HG02885 (cell line): ENCODE measurements around the gene ATP11A.

ENCODE experiments used
- ATAC-seq: cut with Tn5 transposase; IDR thresholded peaks from one replicate; pipeline ENCODE4 v1.9.1; 2021; ENCODE audit warnings: mild to moderate bottlenecking; ENCODE audit not compliant: unreplicated experiment, poor library complexity

The ATP11A gene

DNA sequence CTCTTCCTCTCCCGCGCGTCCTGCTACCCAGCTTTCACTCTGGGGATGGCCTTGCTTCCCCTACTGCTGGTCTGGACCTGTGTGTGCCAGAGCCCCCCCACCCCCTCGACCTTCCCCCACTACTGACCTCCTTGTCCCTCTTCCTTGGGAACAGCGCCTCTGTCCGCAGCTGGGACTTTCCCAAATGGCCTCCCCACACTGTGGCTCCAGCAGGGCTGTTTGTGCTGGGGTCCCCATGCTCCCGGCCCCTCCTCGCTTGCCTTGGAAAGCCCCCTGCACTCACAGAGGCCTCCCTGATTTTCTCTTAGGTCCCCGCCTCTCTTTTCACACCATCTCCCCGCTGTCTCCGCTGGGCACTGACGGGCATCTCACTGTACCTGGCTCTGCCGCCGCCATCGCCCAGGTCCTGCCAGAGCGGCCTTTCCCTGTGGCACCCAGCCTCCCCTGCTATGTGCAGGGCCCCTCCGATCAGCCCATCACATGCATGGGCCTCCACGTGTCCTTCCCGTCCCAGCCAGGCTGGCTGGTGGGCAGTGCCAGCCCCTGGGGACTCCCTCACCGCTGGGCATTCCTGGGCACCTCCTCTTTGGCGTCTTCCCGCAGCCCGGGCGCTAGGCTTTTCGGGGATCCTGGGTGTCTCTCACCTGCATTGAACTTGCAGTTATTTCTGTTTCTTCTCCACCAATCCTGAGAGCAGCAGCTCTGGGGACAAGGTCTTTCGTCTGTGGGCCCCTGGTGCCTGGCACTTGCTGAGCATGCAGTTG, 118.7 kb downstream of the ATP11A start:
- no peak for ATAC-seq

DNA sequence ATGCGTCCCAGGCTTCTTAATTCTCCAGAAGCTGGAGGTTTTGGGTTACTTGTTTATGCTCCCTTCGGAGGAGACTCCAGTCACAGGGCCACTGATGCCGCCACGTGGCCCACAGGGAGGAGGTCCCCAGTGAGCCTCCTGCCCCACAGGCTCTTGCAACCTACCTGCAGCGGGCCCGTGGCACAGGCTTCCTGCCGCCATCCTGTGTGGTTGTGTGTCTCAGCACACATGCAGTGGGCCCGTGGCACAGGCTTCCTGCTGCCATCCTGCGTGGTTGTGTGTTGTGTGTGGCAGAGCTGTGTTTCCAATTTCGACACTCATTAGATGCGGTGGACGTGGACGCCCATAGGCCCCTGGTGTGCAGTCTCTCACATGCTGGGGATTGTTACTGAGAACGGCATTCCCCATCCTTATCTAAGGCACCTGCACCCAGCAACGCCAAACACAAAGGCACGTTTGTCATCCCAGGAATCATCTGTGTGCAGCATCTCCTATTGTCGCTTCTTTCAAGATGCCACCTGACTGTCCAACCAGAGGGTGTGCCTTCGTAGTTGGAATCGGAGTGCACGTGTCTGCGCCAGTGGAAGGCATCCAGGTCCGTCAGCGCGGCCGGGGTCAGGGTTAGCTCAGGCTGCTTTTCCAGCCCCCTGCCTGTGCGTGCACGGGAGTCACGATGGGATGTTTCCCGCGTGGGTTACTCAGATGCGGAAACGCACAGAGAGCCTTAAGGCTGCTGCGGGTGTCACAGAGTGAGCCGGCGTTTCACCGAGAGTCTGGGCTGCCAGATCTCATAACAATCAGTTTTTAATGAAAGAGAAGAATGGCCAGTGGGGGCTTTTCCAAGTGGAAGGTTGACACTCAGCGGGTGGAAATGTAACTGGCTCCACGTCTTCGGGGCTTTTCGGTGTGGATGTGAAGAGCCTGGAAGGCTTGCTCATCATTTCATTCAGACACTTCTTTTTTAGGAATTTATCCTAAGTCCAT, 119.8 kb downstream of the ATP11A start:
- no peak for ATAC-seq

DNA sequence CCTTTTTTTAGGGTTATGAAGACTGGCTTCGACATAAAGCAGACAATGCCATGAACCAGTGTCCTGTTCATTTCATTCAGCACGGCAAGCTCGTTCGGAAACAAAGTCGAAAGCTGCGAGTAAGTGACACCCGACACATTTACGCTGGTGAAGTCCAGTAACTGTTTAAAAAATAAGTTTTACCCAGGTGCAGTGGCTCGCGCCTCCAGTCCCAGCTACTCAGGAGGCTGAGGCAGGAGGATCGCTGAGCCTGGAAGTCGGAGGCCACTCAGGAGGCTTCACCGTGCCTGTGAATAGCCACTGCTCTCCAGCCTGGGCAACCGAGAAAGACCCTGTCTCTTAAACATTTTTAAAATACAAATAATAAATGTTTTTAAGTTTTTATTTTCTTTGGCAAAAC, 120.8 kb downstream of the ATP11A start:
- ATAC-seq, result no peak

DNA sequence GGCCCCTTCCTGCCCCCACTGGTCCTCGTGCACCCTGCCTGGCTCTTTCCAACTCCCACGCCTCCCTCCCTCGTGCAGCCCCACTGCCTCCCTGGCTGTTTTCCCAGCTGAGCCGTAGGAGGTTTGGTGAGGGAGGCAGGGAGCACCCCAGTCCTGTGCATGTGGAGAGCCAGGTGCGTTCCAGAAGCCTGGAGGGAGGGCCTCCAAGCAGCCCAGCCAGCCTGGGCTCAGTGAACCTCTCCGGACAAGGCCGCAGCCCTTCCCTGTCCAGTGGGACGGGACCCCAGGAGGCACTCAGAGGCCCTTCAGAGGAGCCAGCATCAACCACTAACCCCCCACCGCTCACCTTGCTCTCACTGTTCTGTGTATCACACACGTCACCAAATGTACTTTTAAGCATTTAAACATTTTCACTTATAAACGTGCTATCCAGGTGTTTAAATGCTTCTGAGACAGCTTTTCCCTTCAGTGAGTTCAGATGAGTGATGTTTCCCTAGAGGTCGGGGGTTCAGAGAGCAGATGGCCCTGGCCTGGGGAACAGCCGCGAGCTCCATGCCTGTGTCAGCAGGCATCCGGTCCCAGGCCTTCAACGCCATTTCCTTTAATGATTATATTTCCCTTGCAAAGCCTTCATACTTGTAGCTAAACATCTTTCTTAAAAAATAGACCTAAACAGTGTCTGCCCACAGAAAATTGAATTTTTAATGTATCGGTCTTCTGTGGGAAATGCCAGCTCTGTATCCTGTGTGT, 122.6 kb downstream of the ATP11A start:
- ATAC-seq, result no peak

DNA sequence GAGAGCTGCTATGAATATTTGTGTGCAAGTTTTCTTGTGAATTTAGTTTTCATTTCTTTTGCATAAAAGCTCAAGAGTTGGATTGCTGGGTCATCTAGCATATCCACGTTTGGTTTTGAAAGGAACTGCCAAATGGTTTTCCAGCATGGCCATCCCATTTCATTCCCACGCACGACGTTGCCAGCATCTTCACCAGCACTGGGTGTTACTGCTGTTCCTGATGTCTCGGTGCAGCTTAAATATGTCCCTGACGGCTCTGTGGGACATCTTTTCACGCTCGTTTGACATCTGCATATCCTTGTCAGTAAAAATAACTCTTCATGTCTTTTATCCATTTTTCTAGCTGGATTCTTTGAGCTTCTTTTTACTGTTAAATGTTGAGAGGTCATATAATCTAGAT, 123.7 kb downstream of the ATP11A start:
- ATAC-seq, result no peak

DNA sequence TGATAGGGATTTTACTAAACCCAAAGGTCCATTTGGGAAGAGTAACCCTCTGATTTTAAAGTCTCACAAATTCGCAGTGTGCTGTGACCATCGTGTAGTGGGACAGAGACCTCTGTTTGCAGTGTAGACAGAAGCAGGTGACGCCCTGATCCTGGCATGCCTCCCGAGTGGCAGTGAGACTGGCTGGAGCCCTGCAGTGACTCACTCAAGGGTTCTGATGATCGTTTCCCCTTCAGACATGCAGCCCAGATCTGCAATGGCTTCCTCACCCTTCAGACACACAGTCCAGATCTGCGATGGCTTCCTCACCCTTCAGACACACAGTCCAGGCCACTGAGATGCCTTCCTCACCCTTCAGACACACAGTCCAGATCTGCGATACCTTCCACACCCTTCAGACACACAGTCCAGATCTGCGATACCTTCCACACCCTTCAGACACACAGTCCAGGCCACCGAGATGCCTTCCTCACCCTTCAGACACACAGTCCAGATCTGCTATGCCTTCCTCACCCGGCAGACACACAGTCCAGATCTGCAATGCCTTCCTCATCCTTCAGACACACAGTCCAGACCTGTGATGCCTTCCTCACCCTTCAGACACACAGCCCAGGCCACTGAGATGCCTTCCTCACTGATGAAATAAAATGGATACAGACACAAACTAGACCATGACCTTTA, 125.2 kb downstream of the ATP11A start:
- no peak for ATAC-seq

DNA sequence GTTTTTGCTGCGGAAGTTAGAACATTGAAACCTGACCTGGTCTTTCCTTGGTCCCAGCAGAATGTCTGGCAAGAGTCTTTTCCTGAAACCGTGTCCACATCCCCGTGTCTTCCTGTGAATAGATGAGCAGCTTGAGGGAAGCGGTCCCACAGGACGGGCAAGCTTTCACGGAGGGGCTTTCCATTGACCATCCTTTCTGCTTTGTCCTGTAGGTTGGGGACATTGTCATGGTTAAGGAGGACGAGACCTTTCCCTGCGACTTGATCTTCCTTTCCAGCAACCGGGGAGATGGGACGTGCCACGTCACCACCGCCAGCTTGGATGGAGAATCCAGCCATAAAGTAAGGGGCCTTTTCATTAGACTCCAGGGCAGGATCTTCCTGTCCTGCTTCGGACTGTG, 126.0 kb downstream of the ATP11A start:
- no peak for ATAC-seq

DNA sequence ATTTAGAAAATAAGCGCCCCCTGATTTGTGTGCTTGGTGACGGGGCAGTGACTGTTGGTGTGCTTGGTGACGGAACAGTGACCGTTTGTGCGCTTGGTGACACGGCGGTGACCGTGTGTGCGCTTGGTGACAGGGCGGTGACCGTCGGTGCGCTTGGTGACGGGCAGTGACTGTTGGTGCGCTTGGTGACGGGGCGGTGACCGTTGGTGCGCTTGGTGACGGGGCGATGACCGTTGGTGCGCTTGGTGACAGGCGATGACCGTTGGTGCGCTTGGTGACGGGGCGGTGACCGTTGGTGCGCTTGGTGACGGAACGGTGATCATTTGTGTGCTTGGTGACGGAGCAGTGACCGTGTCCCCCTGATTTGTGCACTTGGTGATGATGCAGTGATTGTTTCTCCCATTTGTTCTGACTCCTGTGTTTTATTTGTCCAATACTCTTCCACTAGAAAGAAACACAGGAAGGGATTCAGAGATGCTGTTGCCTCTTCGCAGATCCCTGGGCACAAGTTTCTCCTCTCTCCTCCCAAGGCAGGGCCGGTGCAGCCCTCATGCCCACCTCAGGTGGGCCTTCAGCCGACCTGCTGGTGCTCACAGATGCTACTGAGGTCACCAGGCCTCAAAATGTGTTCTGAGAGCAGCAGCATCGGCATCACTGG, 128.3 kb downstream of the ATP11A start:
- ATAC-seq, result no peak

DNA sequence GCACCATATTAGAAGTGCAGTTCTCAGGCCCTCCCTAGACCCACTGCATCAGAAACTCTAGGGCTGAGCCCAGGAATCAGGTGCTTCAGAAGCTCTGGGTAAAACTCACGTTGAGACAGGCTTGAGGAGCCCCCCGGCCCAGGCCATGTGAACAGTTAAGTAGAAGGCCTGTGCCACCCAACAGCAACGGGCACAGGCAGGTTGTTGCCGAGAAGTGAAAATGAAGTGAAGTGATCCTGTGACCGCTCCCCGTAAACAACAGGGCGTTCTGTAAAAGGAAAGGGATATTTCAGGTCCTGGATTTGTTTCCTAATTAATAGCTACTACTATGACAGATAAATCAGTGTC, 128.8 kb downstream of the ATP11A start:
- ATAC-seq, result no peak

DNA sequence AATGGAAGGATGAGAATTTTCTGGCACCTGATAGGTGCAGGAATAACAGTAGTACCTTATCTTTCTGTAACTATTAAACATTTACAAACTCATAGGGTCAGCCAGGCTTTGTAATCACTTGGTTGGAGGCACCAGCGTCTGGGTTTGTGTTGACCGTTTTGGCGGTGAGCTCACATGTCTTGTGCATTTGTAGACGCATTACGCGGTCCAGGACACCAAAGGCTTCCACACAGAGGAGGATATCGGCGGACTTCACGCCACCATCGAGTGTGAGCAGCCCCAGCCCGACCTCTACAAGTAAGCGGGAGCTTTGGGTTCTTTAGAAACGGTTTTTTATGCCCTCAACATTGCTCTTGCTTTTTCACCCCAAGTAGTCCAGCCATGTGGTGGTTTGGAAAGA, 129.3 kb downstream of the ATP11A start:
- ATAC-seq, result no peak

DNA sequence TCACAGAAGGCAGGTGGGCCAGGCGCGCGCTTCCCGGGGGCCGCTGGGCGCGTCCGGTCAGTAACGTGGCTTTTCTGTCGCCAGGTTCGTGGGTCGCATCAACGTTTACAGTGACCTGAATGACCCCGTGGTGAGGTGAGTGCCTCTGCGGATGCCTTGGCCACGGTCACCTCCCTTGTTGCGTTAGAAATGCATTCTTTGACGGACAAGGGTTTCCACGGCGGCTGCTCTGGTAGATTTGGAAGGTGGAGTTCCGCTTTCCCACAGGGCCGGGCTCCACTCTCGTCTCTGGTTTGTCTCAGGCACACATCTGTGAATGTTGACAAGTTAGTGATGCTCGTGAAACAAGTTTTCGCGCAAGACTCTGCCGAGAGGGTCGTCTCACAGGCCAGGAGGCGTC, 130.0 kb downstream of the ATP11A start:
- no peak for ATAC-seq

DNA sequence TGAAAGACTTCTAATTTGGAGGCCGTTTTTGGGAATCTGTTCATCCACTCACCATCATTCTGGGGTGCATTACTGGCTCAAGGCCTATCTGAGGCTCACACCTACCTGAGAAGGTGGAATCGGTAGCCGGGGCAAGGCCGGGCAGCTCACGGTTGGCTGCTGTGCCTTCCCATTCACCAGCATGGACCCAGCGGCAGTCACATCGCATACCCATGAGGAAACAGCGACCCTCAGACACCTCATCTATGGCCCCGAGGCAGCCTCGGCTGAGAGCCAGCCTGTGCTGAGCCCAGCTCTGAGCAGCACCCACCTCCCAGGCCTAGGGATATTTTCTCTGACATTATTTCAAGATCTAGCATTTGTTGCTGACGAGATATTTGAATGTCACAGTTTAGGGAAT, 130.5 kb downstream of the ATP11A start:
- no peak for ATAC-seq

DNA sequence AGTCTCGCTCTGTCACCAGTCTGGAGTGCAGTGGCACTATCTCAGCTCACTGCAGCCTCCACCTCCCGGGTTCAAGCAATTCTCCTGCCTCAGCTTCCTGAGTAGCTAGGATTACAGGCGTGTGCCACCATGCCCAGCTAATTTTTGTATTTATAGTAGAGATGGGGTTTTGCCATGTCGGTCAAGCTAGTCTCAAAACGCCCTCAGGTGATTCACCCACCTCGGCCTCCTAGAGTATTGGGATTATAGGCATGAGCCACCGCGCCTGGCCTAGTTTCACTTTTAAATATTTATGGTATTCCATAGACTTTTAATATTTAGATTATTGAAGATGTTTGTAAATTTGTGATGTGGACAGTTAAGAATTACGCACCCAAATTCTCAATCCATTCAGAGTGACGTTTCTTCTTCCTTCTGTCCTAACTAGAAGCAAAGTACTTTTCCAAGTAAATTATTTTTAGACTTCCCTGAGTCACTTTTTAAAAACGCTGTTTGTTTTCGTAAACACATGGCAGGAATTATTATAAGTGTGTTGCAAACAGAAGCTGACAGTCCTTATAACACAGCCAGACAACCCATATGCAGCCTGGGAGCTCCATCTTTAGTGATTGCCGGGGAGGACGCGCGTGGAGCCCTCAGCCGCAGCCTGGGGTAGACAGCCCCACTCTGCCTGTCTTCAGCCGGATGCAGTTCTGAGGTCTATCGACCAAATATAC, 131.7 kb downstream of the ATP11A start:
- ATAC-seq, result no peak

DNA sequence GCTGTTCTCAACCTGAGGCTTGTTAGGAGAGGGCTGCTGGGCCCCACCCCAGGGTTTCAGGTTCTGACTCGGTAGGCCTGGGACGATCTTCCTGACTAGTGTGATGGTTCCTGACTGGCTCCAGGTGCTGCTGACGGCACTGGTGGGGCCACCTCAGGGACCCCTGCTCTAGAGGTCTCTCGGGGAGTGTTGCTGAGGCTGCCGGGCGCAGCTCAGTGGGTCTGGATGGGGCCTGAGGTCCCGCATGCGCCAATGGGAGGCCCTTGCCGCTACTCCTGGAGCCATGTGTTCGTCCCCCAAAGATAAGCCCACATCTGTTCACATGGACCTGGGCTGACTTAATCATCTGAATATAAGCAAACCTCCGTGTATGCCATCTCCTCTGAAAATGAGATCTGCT, 133.0 kb downstream of the ATP11A start:
- no peak for ATAC-seq

DNA sequence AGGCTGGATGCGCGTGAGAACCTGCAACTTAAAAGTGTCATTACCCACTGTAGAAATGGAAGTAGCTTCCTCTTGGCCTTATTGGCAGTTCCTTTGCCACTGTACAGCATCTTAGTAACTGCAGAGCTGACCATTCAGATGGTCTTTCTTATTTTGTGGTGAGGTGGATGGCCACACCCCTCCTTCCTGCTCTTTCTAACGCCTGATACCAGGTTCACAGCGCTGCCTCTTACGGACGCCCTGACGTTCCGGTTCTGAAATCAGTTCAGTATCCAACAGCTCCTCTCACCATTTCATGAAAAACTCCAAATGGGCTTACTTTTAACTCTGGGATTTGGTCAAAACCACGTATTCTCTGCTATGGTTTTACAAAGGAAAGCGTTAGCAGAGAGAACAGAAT, 134.6 kb downstream of the ATP11A start:
- no peak for ATAC-seq

DNA sequence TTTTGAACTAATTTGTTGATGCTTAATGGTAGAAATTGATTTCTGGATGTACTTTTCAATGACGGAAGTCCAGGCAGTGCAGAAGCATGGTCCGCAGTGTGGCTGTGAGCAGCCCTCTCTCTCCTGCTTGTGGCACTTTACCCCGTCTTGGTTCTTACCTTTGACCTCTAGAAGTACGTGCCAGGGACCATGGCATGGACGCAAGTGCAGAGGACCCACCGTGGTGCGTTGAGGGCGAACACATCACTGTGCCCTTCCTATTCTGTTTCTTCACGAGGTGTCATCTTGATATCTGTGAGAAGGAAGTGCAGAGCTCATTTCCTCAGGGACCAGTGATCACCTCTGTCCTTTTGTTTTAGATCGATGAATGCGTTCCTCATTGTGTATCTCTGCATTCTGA, 135.2 kb downstream of the ATP11A start:
- ATAC-seq, result no peak

DNA sequence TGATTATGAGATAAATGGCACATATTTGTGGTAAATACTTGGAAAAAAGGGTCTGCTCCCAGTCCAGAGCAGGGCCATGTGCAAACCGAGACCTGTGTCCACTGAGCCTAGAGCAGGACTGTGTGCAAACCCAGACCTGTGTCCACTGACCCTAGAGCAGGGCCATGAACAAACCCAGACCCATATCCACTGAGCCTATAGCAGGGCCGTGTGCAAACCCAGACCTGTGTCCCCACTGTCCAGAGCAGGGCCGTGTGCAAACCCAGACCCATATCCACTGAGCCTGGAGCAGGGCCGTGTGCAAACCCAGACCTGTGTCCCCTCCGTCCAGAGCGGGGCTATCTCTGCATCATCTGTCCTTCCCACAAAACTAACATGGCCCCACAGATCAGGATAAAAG, 136.0 kb downstream of the ATP11A start:
- ATAC-seq, result no peak

DNA sequence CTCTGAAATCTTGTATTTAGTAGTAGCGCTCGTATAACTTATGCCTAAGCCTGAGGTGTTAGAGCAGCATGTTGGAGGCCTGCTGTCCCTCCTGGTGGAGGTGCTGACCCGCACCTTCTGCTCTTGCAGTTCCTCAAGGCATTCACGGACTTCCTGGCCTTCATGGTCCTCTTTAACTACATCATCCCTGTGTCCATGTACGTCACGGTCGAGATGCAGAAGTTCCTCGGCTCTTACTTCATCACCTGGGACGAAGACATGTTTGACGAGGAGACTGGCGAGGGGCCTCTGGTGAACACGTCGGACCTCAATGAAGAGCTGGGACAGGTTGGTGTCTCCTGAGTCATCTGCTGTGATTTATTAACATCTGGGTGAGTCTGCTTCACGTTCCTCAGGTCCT, 136.7 kb downstream of the ATP11A start:
- ATAC-seq, result no peak

DNA sequence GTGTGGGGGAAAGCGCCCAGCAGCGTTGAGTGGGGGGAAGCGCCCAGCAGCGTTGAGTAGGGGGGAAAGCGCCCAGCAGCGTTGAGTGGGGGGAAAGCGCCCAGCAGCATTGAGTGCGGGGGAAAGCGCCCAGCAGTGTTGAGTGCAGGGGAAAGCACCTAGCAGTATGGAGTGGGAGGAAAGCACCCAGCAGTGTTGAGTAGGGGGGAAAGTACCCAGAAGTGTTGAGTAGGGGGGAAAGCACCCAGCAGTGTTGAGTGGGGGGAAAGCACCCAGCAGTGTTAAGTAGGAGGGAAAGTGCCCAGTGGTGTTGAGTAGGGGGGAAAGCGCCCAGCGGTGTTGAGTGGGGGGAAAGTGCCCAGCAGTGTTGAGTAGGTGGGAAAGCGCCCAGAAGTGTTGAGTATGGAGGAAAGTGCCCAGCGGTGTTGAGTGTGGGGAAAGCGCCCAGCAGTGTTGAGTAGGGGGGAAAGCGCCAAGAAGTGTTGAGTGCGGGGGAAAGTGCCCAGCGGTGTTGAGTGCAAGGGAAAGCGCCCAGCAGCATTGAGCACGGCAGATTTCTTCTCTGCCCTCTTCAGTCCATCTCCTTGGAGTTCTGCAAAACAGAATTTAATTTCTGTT, 138.4 kb downstream of the ATP11A start:
- ATAC-seq, result peak; percentile 56
